ENCODE measurements around the gene ABHD15. TPM values are rescaled to one million over a fixed set of nuclear protein-coding genes. Genes with fewer than 3 reads are reported as not detected.
A peak's percentile ranks its signal among the peaks of the same experiment; 100 is the strongest.

ABHD15 gene
- total RNA-seq, 2 donors from 2014 or later = 9.2 to 11.9 TPM

DNA sequence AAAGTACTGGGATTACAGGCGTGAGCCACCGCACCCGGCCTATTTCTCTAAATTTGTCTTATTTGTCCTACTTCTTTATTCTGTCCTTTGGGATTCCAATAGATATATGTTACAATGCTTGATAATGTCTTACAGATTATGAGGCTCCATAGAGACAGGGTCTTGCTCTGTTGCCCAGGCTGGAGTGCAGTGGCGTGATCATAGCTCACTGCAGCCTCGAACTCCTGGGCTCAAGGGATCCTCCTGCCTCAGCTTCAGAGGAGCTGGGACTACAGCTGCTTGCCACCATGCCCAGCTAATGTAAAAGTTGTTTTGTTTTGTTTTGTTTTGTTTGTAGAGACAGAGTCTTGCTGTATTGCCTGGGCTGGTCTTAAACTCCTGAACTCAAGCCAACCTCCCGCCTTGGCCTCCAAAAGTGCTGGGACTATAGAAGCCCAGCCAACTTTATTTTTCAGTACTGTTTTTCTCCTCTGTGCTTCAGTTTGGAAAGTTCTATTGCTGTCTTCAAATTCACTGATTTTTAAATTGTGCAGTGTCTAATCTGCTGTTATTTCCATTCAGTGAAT is 36.4 kb upstream of the ABHD15 start:
- Histone ChIP-seq H3K27ac (no peak overlapping the region), H3K36me3 (replicated peaks in 1 of 2; ENCODE audit: insufficient read depth in 1 of 2, low read depth in 2 of 2) (no peaks in the 10 kb centered on the region), H3K4me3 (no peak overlapping the region), H3K9me3 (no peaks in the 10 kb centered on the region), H3K27me3 (no peaks in the 10 kb centered on the region), H3K4me1 (no peaks in the 10 kb centered on the region)
- 89 to 93% methylated on average over 6 of the region's 6 CpGs for WGBS, 2 donors
- DNase-seq (no peak), ATAC-seq (no peak)
- no peak for TF ChIP-seq POLR2A (IDR thresholded peaks at IDR 0.05)
- TF ChIP-seq CTCF (IDR thresholded peaks at IDR 0.05) = no peak
- intact Hi-C loops (cut with DNase I) = no loop called here

DNA sequence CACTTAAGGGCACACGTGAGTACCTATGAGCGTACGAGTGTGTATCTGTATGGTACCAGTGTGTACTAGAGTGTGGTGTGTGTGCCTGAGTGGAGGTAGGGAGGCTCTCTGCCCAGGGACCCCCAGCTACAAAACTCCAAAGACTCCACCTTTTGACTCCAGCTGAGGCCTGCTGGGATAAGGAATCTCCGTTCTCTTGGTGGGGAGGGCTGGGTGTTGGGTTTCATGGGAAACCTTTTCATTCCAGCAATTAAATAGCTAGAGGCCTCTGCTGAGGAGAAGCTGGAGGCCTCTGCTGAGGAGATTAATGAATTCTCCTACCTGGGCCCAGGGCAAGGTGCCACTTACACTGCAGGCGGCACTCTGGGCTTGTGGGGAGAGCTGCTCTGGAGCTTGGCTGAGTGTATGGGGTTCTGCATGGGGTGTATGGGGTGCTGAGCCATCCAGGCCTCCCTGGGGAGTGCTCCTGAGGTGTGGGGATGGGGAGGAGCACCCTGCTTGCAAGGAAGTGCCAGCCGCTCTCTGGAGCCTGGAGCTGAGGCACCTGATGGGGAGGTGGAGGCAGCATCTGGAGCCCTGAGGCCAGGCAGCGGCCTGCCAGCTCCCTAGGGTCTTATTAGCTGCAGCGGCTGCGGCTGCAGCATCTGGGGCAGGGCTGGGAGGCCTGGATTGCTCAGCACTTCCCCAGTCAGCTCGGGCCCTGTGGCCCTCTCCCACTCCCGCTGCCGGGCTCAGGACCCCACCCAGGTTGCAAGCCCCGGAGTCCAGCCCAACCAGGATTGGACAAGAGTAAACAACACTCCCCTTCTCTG is 30.7 kb upstream of the ABHD15 start:
- Histone ChIP-seq H3K4me3 (no peak overlapping the region), H3K36me3 (replicated peaks in 1 of 2; ENCODE audit: insufficient read depth in 1 of 2, low read depth in 2 of 2) (no peaks in the 10 kb centered on the region), H3K27me3 (no peaks in the 10 kb centered on the region), H3K9me3 (no peaks in the 10 kb centered on the region), H3K27ac (no peak overlapping the region), H3K4me1 (peaks cover 14% of the 10 kb centered on the region)
- ATAC-seq (no peak), DNase-seq (no peak)
- 77 to 85% methylated on average over 5 to 13 of the region's 13 CpGs for WGBS, 2 donors
- TF ChIP-seq CTCF (IDR thresholded peaks at IDR 0.05) (no peak), POLR2A (IDR thresholded peaks at IDR 0.05) (no peak)
- intact Hi-C loops (cut with DNase I) = no loop called here

DNA sequence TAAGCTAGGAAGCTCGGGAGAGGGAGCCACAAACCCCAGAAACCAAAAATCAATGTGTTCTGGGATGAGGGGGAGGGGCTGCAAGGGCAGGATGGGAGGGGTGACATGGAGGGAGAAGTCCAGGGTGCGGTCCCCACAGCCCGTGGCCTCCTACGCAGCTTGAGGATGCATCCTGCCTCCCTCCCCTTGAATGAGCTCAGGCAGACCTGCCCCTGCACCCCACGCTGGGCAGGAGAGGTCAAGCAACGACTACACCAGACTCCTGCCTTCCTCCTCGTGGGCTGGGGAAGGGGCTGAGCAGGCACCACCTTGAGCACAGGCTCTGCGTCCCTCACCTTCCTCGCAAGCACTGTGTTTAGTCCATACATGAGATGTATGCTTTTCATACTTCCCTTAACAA is 30.0 kb upstream of the ABHD15 start:
- H3K4me3 ChIP-seq = no peak overlapping the region
- intact Hi-C loops (cut with DNase I) = no loop called here
- H3K27ac ChIP-seq = no peak overlapping the region
- no peaks in the 10 kb centered on the region for H3K36me3 ChIP-seq (replicated peaks in 1 of 2; ENCODE audit: insufficient read depth in 1 of 2, low read depth in 2 of 2)
- H3K9me3 ChIP-seq = no peaks in the 10 kb centered on the region
- H3K27me3 ChIP-seq = no peaks in the 10 kb centered on the region
- TF ChIP-seq CTCF (IDR thresholded peaks at IDR 0.05) (no peak), POLR2A (IDR thresholded peaks at IDR 0.05) (no peak)
- 74 to 92% methylated on average over 2 to 9 of the region's 9 CpGs for WGBS, 2 donors
- ATAC-seq = no peak
- peaks cover 21% of the 10 kb centered on the region for H3K4me1 ChIP-seq
- no peak for DNase-seq

DNA sequence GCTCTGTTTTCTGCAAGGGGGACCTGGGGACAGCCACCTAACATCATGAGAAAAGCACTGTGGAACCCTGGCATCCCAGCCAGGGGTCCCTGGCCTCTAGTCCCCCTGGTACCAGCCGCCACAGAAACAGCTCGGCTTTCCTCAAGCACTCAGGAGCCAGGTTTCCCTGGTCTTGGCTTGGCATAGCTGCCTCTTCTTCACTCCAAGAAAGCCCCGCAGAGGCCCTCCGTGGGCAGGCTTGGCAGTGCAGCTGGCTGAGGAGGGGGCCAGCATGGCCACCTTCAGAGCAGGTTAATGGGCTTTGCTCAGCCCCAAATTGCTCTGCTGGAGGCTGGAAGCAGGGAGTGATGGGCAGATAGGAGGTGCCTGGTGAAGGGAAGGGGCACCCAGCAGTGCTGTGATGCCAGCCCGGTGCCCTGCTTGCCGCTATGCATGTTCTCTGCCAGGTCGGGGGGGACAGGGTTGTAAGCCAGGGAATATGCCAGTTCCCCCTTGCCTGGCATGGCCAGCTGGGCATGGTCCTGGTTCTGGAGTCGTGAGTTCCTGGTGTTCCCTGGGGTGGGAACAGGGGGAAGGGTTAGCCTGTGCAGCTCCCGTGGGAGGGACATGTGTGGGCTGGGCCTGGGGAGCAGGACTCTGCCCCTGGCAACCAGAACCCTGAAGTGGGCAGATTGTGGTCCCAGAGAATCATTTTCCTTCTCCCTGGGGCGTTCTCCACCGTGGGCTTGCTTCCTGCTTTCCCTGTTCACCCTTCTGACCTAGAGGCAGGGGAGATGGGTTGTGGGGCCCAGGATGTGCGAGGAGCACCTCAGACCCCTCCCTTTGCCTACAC is 29.3 kb upstream of the ABHD15 start:
- ATAC-seq (no peak), DNase-seq (peak in 1 of 4 donors; percentile 9)
- H3K9me3 ChIP-seq = no peaks in the 10 kb centered on the region
- H3K4me1 ChIP-seq = peaks cover 28% of the 10 kb centered on the region
- H3K36me3 ChIP-seq (replicated peaks in 1 of 2; ENCODE audit: insufficient read depth in 1 of 2, low read depth in 2 of 2) = no peaks in the 10 kb centered on the region
- intact Hi-C loops (cut with DNase I) = no loop called here
- H3K4me3 ChIP-seq = no peak overlapping the region
- H3K27me3 ChIP-seq = no peaks in the 10 kb centered on the region
- TF ChIP-seq POLR2A (IDR thresholded peaks at IDR 0.05) (no peak), CTCF (IDR thresholded peaks at IDR 0.05) (no peak)
- 70 to 89% methylated on average over 3 to 12 of the region's 12 CpGs for WGBS, 2 donors
- no peak overlapping the region for H3K27ac ChIP-seq
